Hepatocyte (in vitro differentiated cells): Measurements from ENCODE around the gene KIF1C. TPM values are rescaled to one million over a fixed set of nuclear protein-coding genes. Genes with fewer than 3 reads are reported as not detected.
A peak's percentile ranks its signal among the peaks of the same experiment; 100 is the strongest.

Experiments used
- DNase-seq: peaks from one replicate; pipeline ENCODE4 v3.0.0-alpha.2; 2016; ENCODE audit warnings: low spot score
- H2AFZ ChIP-seq: fragments of 200-600 bp; sonication (generic); 2 replicates; pipeline ENCODE4 v1.6.0; 2016; ENCODE audit warnings: antibody characterized with exemption, mild to moderate bottlenecking
- H3K27ac ChIP-seq: fragments of 200-600 bp; sonication (generic); 2 replicates; pipeline ENCODE4 v1.5.1; 2016; ENCODE audit warnings: mild to moderate bottlenecking
- H3K27me3 ChIP-seq: fragments of 200-600 bp; sonication (generic); 2 replicates; pipeline ENCODE4 v1.6.1; 2016
- H3K36me3 ChIP-seq: fragments of 200-600 bp; sonication (generic); replicated peaks from 2 replicates; pipeline ENCODE4 v1.5.1; 2016; ENCODE audit warnings: low read depth; ENCODE audit not compliant: insufficient read depth
- H3K4me1 ChIP-seq: fragments of 200-600 bp; sonication (generic); 2 replicates; pipeline ENCODE4 v1.5.1; 2016; ENCODE audit warnings: mild to moderate bottlenecking, moderate library complexity; ENCODE audit not compliant: insufficient read depth
- H3K4me2 ChIP-seq: fragments of 200-600 bp; sonication (generic); 2 replicates; pipeline ENCODE4 v1.6.0; 2016
- H3K4me3 ChIP-seq: fragments of 200-600 bp; sonication (generic); 2 replicates; pipeline ENCODE4 v1.5.1; 2016; ENCODE audit warnings: mild to moderate bottlenecking
- H3K79me2 ChIP-seq: fragments of 200-600 bp; sonication (generic); 2 replicates; pipeline ENCODE4 v1.6.0; 2017; ENCODE audit warnings: mild to moderate bottlenecking
- H3K9me2 ChIP-seq: fragments of 200-600 bp; sonication (generic); replicated peaks from 2 replicates; pipeline ENCODE4 v1.6.0; 2017; ENCODE audit warnings: mild to moderate bottlenecking; ENCODE audit not compliant: insufficient read depth
- H3K9me3 ChIP-seq: fragments of 200-600 bp; sonication (generic); 2 replicates; pipeline ENCODE4 v1.5.1; 2016; ENCODE audit warnings: low read depth, mild to moderate bottlenecking
- H4K20me1 ChIP-seq: fragments of 200-600 bp; sonication (generic); 2 replicates; pipeline ENCODE4 v1.6.0; 2016; ENCODE audit warnings: mild to moderate bottlenecking; ENCODE audit not compliant: insufficient read depth, poor library complexity, severe bottlenecking
- EZH2 ChIP-seq: fragments of 200-600 bp; sonication (generic); IDR thresholded peaks from 2 replicates; pipeline ENCODE4 v1.6.1; 2016; ENCODE audit warnings: antibody characterized with exemption, mild to moderate bottlenecking, borderline replicate concordance
- EZH2phosphoT487 ChIP-seq: fragments of 200-600 bp; sonication (generic); IDR thresholded peaks from one replicate; pipeline ENCODE4 v1.6.1; 2018; ENCODE audit warnings: antibody characterized with exemption, mild to moderate bottlenecking, low read depth, moderate library complexity; ENCODE audit not compliant: unreplicated experiment, severe bottlenecking
- WGBS: methylation state at CpG from one replicate; pipeline ENCODE4 v1.1.6; 2016; ENCODE audit warnings: low lambda C conversion rate; ENCODE audit errors: missing lambda C conversion rate; 5-methylcytosine and 5-hydroxymethylcytosine counted together
- polyA plus RNA-seq: library from polyadenylated mRNA; unstranded; fragments of >200 nt; fragmentation: Nextera tagmentation; extraction: Ambion mirVana; gene quantifications from 2 replicates; pipeline ENCODE4 v1.2.1, GENCODE V29; 2016
- total RNA-seq: library from RNA; depleted of rRNA; stranded (reverse); fragments of >200 nt; gene quantifications from 2 replicates; pipeline ENCODE4 v1.2.3, GENCODE V29; 2014
- TF ChIP-seq, protein P1 (sequence below): fragments of 200-600 bp; sonication (generic); IDR thresholded peaks from 2 replicates; pipeline ENCODE4 v1.5.1; 2016; ENCODE audit warnings: antibody characterized with exemption, mild to moderate bottlenecking; ENCODE audit not compliant: poor library complexity

Gene KIF1C
- total and polyA plus RNA-seq, 2 experiments from 2014 or later, result 59.4 to 75.9 TPM

DNA sequence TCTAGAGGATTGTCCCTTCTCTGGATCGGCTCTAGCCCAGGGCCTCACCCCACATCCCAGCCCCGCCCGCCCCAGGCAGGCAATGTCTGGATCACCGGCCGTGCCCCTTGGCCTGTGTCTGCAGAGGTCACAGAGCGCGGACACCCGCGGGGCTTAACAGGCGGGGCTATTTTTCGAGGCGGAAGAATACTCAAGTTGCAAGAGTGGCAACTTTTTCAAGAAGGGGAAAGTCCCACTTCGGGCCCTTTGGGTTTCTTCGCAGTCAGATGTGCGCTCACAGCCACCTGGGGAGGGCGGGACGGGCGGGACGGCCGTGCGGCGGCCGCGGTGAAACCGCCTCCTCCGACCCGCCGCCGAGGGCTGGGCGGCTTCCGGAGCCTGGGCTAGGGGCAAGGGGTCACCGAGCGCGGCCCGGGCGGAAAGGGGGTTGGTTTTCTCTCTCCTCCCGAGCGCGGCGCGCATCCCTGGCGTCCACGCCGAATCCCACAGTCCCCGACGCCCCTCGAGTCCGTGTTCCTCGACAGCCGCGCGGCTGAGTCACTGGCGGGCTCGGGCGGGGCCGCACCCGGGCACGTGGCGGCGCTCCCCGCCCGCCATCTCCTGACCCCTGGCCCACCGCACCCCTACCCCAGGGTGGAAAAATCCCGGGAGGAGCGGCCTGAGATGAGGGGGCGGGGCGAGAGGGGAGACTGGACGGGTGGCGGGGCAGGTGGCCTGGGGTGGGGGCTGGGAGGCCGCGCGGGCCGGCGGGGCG is 48.3 kb upstream of the KIF1C start:
- Histone ChIP-seq H3K27me3 (no peaks in the 10 kb centered on the region), H4K20me1 (peaks cover 21% of the 10 kb centered on the region), H3K4me1 (peaks cover 31% of the 10 kb centered on the region), H3K9me3 (no peaks in the 10 kb centered on the region), H3K79me2 (peaks cover 38% of the 10 kb centered on the region), H3K9me2 (no peaks in the 10 kb centered on the region), H3K27ac (peak overlapping the region; percentile 100), H3K4me3 (peak overlapping the region; percentile 61), H3K36me3 (no peaks in the 10 kb centered on the region), H3K4me2 (peak overlapping the region; percentile 86), H2AFZ (peak overlapping the region; percentile 72)
- WGBS, result 2% methylated on average over 20 of the region's 75 CpGs
- peak; percentile 92 for DNase-seq
- TF ChIP-seq EZH2phosphoT487 (no peak), EZH2 (no peak)
- TF ChIP-seq, protein P1, sequence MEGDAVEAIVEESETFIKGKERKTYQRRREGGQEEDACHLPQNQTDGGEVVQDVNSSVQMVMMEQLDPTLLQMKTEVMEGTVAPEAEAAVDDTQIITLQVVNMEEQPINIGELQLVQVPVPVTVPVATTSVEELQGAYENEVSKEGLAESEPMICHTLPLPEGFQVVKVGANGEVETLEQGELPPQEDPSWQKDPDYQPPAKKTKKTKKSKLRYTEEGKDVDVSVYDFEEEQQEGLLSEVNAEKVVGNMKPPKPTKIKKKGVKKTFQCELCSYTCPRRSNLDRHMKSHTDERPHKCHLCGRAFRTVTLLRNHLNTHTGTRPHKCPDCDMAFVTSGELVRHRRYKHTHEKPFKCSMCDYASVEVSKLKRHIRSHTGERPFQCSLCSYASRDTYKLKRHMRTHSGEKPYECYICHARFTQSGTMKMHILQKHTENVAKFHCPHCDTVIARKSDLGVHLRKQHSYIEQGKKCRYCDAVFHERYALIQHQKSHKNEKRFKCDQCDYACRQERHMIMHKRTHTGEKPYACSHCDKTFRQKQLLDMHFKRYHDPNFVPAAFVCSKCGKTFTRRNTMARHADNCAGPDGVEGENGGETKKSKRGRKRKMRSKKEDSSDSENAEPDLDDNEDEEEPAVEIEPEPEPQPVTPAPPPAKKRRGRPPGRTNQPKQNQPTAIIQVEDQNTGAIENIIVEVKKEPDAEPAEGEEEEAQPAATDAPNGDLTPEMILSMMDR, result no peak

GRCh38 chr17:4950075-4950745 is 47.5 kb upstream of the KIF1C start:
- Histone ChIP-seq H3K27ac (peak overlapping the region; percentile 100), H4K20me1 (peaks cover 16% of the 10 kb centered on the region), H3K79me2 (peaks cover 31% of the 10 kb centered on the region), H3K9me2 (no peaks in the 10 kb centered on the region), H2AFZ (peak overlapping the region; percentile 72), H3K4me3 (peak overlapping the region; percentile 61), H3K36me3 (no peaks in the 10 kb centered on the region), H3K4me2 (peak overlapping the region; percentile 86), H3K27me3 (no peaks in the 10 kb centered on the region), H3K9me3 (no peaks in the 10 kb centered on the region), H3K4me1 (peaks cover 28% of the 10 kb centered on the region)
- TF ChIP-seq EZH2phosphoT487 (no peak), EZH2 (no peak)
- TF ChIP-seq, protein P1, result no peak
- DNase-seq, result peak; percentile 59
- 7% methylated on average over 33 of the region's 52 CpGs for WGBS

- Histone ChIP-seq H3K4me2 (peak within 1 kb of the TSS; percentile 86), H3K79me2 (peaks cover 25% of the 10 kb centered on the region), H3K27me3 (no peaks in the 10 kb centered on the region), H3K4me3 (peak within 1 kb of the TSS; percentile 61), H3K36me3 (no peaks in the 10 kb centered on the region), H2AFZ (peak within 1 kb of the TSS; percentile 72), H3K9me2 (no peaks in the 10 kb centered on the region), H3K9me3 (no peaks in the 10 kb centered on the region), H4K20me1 (peaks cover 10% of the 10 kb centered on the region), H3K27ac (peak within 1 kb of the TSS; percentile 100), H3K4me1 (peaks cover 22% of the 10 kb centered on the region)
- WGBS, result 43% methylated on average over 6 of the region's 7 CpGs
- peak; percentile 45 for DNase-seq
- TF ChIP-seq EZH2 (no peak), EZH2phosphoT487 (no peak)
- TF ChIP-seq, protein P1, result no peak
Observed at GRCh38 chr17:4950746-4951204, 47.0 kb upstream of the KIF1C start, which contains the start of gene ENO3. ENO3 (plus strand) TSS chr17:4951119; CDS start chr17:4951830, 711 bp downstream.
